CD14-positive monocyte (primary cell): Measurements from ENCODE around the gene SRP9. TPM values are rescaled to one million over a fixed set of nuclear protein-coding genes. Genes with fewer than 3 reads are reported as not detected.
"Not testable (repeated sequence)": the region's sequence is repeated elsewhere in the genome, so short reads cannot be mapped to it uniquely, and the experiment has no call there.

Source experiments
- DNase-seq, 3 donors: peaks; one replicate each; pipeline ENCODE4 v3.0.0-alpha.2; 2011 to 2022
- H2AFZ ChIP-seq: 2 replicates; pipeline ENCODE4 v1.6.0; 2012; ENCODE audit warnings: mild to moderate bottlenecking, low read depth, low read length, inconsistent platforms; ENCODE audit not compliant: insufficient read depth, poor library complexity, severe bottlenecking
- H3K27ac ChIP-seq, 2 donors: 1 replicate in 1 of 2; 2 replicates in 1 of 2; pipeline ENCODE4 v1.5.1; 2012 to 2013; ENCODE audit warnings: low read length in 2 of 2, control low read depth in 1 of 2, inconsistent platforms in 1 of 2, low read depth in 1 of 2, mild to moderate bottlenecking in 1 of 2
- H3K27me3 ChIP-seq, 2 donors: one replicate each; pipeline versions ENCODE4 v1.6.0 to v1.6.1; 2011 to 2013; ENCODE audit warnings: low read length in 2 of 2; ENCODE audit not compliant: control insufficient read depth in 2 of 2, insufficient read depth in 2 of 2
- H3K36me3 ChIP-seq, 2 donors: replicated peaks in 1 of 2; 1 replicate in 1 of 2; 2 replicates in 1 of 2; pipeline versions ENCODE4 v1.5.1 to v1.6.1; 2012 to 2013; ENCODE audit warnings: low read length in 2 of 2, control low read depth in 1 of 2, inconsistent platforms in 1 of 2, mild to moderate bottlenecking in 1 of 2; ENCODE audit not compliant: insufficient read depth in 2 of 2, control insufficient read depth in 1 of 2
- H3K4me1 ChIP-seq, 2 donors: 1 replicate in 1 of 2; 2 replicates in 1 of 2; pipeline versions ENCODE4 v1.5.1 to v1.6.1; 2012 to 2013; ENCODE audit warnings: low read length in 2 of 2, control low read depth in 1 of 2, inconsistent platforms in 1 of 2, mild to moderate bottlenecking in 1 of 2, moderate library complexity in 1 of 2; ENCODE audit not compliant: insufficient read depth in 2 of 2, control insufficient read depth in 1 of 2
- H3K4me2 ChIP-seq: replicated peaks from 2 replicates; pipeline ENCODE3; 2012; ENCODE audit warnings: low read length, moderate library complexity, mild to moderate bottlenecking; ENCODE audit not compliant: poor library complexity, severe bottlenecking; ENCODE audit errors: extremely low read depth
- H3K4me3 ChIP-seq, 3 experiments: fragments of 200-600 bp in 1 of 3; sonication (generic) in 1 of 3; replicated peaks in 1 of 3; 1 replicate in 2 of 3; 2 replicates in 1 of 3; pipeline ENCODE4 v1.5.1; 2011 to 2013; ENCODE audit warnings: low read length in 3 of 3, mild to moderate bottlenecking in 3 of 3, control low read depth in 2 of 3, low read depth in 2 of 3, inconsistent platforms in 1 of 3, moderate library complexity in 1 of 3
- H3K79me2 ChIP-seq: 2 replicates; pipeline ENCODE4 v1.6.0; 2012; ENCODE audit warnings: mild to moderate bottlenecking, control low read depth, inconsistent platforms, low read length, moderate library complexity; ENCODE audit not compliant: insufficient read depth
- H3K9ac ChIP-seq: 2 replicates; pipeline ENCODE4 v1.6.0; 2017; ENCODE audit warnings: low read length, mild to moderate bottlenecking; ENCODE audit not compliant: insufficient read depth, poor library complexity, severe bottlenecking
- H3K9me3 ChIP-seq, 2 donors: replicated peaks in 1 of 2; 1 replicate in 1 of 2; 2 replicates in 1 of 2; pipeline versions ENCODE4 v1.5.1 to v1.6.1; 2012 to 2013; ENCODE audit warnings: low read length in 2 of 2, control low read depth in 1 of 2; ENCODE audit not compliant: control insufficient read depth in 1 of 2, insufficient read depth in 1 of 2
- H4K20me1 ChIP-seq: 2 replicates; pipeline ENCODE4 v1.6.0; 2012; ENCODE audit warnings: mild to moderate bottlenecking, low read length, control low read depth, moderate library complexity; ENCODE audit not compliant: insufficient read depth
- H3K27ac Mint-ChIP-seq, 7 donors: one replicate each; pipeline ENCODE4 v1.8.0; 2020; ENCODE audit warnings: mild to moderate bottlenecking in 7 of 7, mixed read lengths in 7 of 7, moderate library complexity in 6 of 7, inconsistent platforms in 2 of 7
- H3K27me3 Mint-ChIP-seq, 3 donors: one replicate each; pipeline ENCODE4 v1.8.0; 2021 to 2022; ENCODE audit warnings: low read depth in 3 of 3, mild to moderate bottlenecking in 3 of 3, mixed read lengths in 3 of 3, moderate library complexity in 3 of 3, inconsistent platforms in 1 of 3
- H3K36me3 Mint-ChIP-seq, 2 donors: one replicate each; pipeline ENCODE4 v1.8.0; 2020; ENCODE audit warnings: mixed read lengths in 2 of 2, inconsistent platforms in 1 of 2, mild to moderate bottlenecking in 1 of 2
- H3K4me1 Mint-ChIP-seq: one replicate; pipeline ENCODE4 v1.8.0; 2020; ENCODE audit warnings: mild to moderate bottlenecking, mixed read lengths
- H3K4me3 Mint-ChIP-seq, 2 donors: one replicate each; pipeline ENCODE4 v1.8.0; 2020; ENCODE audit warnings: mild to moderate bottlenecking in 2 of 2, mixed read lengths in 2 of 2, moderate library complexity in 1 of 2
- H3K9me3 Mint-ChIP-seq, 7 donors: one replicate each; pipeline ENCODE4 v1.8.0; 2020 to 2022; ENCODE audit warnings: mixed read lengths in 7 of 7, mild to moderate bottlenecking in 6 of 7, moderate library complexity in 6 of 7, inconsistent platforms in 2 of 7
- CTCF ChIP-seq: fragments of 200-600 bp; IDR thresholded peaks from one replicate; pipeline ENCODE4 v1.8.0; 2022; ENCODE audit warnings: antibody characterized with exemption, mild to moderate bottlenecking
- WGBS: methylation state at CpG from one replicate; pipeline ENCODE4 v1.1.5; 2013; ENCODE audit warnings: missing lambda C conversion rate; ENCODE audit not compliant: insufficient coverage; 5-methylcytosine and 5-hydroxymethylcytosine counted together
- intact Hi-C, 2 donors: fragments of 100-400 bp; cut with micrococcal nuclease; formaldehyde crosslinking; loops; one replicate each; pipeline versions ENCODE4 v1.15.0 to v1.15.1; 2023
- polyA plus RNA-seq, 3 donors: library from polyadenylated mRNA; depleted of rRNA in 1 of 3; unstranded in 2 of 3; stranded (reverse) in 1 of 3; fragments of 300-500 nt in 2 of 3; fragments of >200 nt in 1 of 3; fragmentation: Illumina TruSeq in 2 of 3; gene quantifications; 1 replicate in 2 of 3; 2 replicates in 1 of 3; pipeline ENCODE4 v1.2.3, GENCODE V29; 2012 to 2021

The SRP9 gene
- polyA plus RNA-seq, 3 donors, result 89.5 to 329 (median 281) TPM

- no peak for TF ChIP-seq CTCF
- Mint-ChIP-seq H3K27ac (no peak overlapping the region), H3K27me3 (peaks cover 0 to 4% (median 1%) of the 10 kb centered on the region in 3 donors), H3K4me1 (peaks cover 5% of the 10 kb centered on the region), H3K36me3 (peaks cover 20 to 33% of the 10 kb centered on the region in 2 donors), H3K9me3 (peaks cover 0 to 4% (median 0%) of the 10 kb centered on the region in 7 donors), H3K4me3 (no peak overlapping the region)
- peaks cover 3 to 19% of the 10 kb centered on the region in 2 donors for H3K36me3 ChIP-seq
- no peaks in the 10 kb centered on the region for H3K9me3 ChIP-seq
- intact Hi-C loops, result no loop called here
- H4K20me1 ChIP-seq, result no peaks in the 10 kb centered on the region
- H3K4me2 ChIP-seq, result no peak overlapping the region
- H3K4me3 ChIP-seq, result no peak overlapping the region
- no peak for DNase-seq
- no peak overlapping the region for H3K27ac ChIP-seq
- WGBS, result 88% methylated on average over 4 of the region's 7 CpGs
- H3K4me1 ChIP-seq, result no peaks in the 10 kb centered on the region
- H2AFZ ChIP-seq, result no peak overlapping the region
- H3K79me2 ChIP-seq, result no peaks in the 10 kb centered on the region
- H3K27me3 ChIP-seq, result no peaks in the 10 kb centered on the region
- H3K9ac ChIP-seq, result no peak overlapping the region
Measured at GRCh38 chr1:225834417-225835329, 57.0 kb downstream of the SRP9 start.

GRCh38 chr1:225835856-225836255 is 58.2 kb downstream of the SRP9 start:
- H3K9me3 ChIP-seq, result no peaks in the 10 kb centered on the region
- intact Hi-C loops, result no loop called here
- H3K36me3 ChIP-seq, result peaks cover 3 to 19% of the 10 kb centered on the region in 2 donors
- no peak overlapping the region for H3K9ac ChIP-seq
- H3K4me2 ChIP-seq, result no peak overlapping the region
- H3K9me3 Mint-ChIP-seq, result peaks cover 0 to 4% (median 0%) of the 10 kb centered on the region in 7 donors
- no peak overlapping the region for H2AFZ ChIP-seq
- H3K4me1 Mint-ChIP-seq, result peaks cover 5% of the 10 kb centered on the region
- no peak overlapping the region for H3K27ac ChIP-seq
- H3K4me3 Mint-ChIP-seq, result no peak overlapping the region
- no peak for DNase-seq
- peaks cover 24 to 40% of the 10 kb centered on the region in 2 donors for H3K36me3 Mint-ChIP-seq
- H4K20me1 ChIP-seq, result no peaks in the 10 kb centered on the region
- no peak overlapping the region for H3K4me3 ChIP-seq
- no peaks in the 10 kb centered on the region for H3K79me2 ChIP-seq
- H3K4me1 ChIP-seq, result no peaks in the 10 kb centered on the region
- WGBS, result no CpG with 5 or more reads among the region's 3 CpGs
- TF ChIP-seq CTCF, result no peak
- peak overlapping the region in 2 of 7 donors; percentile 14 to 42 for H3K27ac Mint-ChIP-seq
- peaks cover 0 to 4% (median 1%) of the 10 kb centered on the region in 3 donors for H3K27me3 Mint-ChIP-seq
- H3K27me3 ChIP-seq, result no peaks in the 10 kb centered on the region

- H3K9me3 Mint-ChIP-seq, H3K9ac ChIP-seq, H3K27ac ChIP-seq, H3K9me3 ChIP-seq, H3K4me3 Mint-ChIP-seq, H3K4me1 Mint-ChIP-seq, DNase-seq, H4K20me1 ChIP-seq, H3K27me3 Mint-ChIP-seq, H2AFZ ChIP-seq, H3K79me2 ChIP-seq, H3K4me1 ChIP-seq, intact Hi-C loops, H3K27me3 ChIP-seq, H3K4me2 ChIP-seq, H3K4me3 ChIP-seq: not testable (repeated sequence)
- Mint-ChIP-seq H3K27ac (peak overlapping the region in 3 of 7 donors; percentile 12 to 19 (median 14)), H3K36me3 (peaks cover 21 to 42% of the 10 kb centered on the region in 2 donors)
- H3K36me3 ChIP-seq, result peaks cover 3 to 19% of the 10 kb centered on the region in 2 donors
- 33% methylated on average over 1 of the region's 4 CpGs for WGBS
Measured at GRCh38 chr1:225836296-225836695, 58.7 kb downstream of the SRP9 start.
